ENCODE data around the gene WRAP73.

GRCh38 chr1:3677484-3677883 is 27.6 kb upstream of the WRAP73 start:
- TF ChIP-seq, protein P1, sequence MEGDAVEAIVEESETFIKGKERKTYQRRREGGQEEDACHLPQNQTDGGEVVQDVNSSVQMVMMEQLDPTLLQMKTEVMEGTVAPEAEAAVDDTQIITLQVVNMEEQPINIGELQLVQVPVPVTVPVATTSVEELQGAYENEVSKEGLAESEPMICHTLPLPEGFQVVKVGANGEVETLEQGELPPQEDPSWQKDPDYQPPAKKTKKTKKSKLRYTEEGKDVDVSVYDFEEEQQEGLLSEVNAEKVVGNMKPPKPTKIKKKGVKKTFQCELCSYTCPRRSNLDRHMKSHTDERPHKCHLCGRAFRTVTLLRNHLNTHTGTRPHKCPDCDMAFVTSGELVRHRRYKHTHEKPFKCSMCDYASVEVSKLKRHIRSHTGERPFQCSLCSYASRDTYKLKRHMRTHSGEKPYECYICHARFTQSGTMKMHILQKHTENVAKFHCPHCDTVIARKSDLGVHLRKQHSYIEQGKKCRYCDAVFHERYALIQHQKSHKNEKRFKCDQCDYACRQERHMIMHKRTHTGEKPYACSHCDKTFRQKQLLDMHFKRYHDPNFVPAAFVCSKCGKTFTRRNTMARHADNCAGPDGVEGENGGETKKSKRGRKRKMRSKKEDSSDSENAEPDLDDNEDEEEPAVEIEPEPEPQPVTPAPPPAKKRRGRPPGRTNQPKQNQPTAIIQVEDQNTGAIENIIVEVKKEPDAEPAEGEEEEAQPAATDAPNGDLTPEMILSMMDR (IDR thresholded peaks at IDR 0.05), result no peak
- TF ChIP-seq POLR2A (IDR thresholded peaks at IDR 0.05), result no peak

Measured in right lobe of liver (tissue), 4 donors.